ENCODE results near the gene ZSCAN22. TPM values are rescaled to one million over a fixed set of nuclear protein-coding genes. Genes with fewer than 3 reads are reported as not detected.

The ZSCAN22 gene
- total RNA-seq, 1 experiment from 2014 or later, result 4.6 TPM

DNA sequence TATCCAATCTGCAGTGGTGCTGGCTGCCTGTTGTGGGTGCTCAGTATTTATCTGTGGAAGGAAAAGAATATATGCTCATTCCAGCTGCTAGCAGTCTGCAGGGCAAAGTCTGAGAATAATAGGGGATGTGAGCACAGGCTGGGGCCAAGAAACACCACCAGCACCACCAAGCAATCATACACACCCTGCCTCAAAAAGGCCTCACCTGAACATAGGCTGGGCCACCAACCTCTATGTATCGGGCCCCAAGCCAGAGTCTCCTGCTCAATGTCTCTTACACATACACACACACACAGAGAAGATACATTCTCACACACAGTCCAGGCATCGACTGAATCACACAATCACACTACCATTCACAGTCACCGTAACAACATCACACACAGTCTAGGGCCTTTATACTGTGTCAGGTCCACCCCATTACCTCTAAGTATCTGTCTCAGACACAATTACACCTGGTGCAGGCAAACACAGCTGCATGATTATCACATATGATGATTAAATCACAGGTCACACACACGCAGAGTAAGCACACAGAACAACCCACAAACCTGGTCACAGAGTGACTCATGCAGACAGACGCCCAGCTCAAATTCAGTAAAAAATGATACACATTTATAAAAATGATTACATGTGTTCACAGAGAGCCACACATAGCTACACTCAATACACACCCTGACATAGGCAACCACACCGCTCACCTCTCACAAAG lies 1.3 kb upstream of the ZSCAN22 start:
- Histone ChIP-seq H4K20me1 (ENCODE audit: insufficient read depth) (no peaks in the 10 kb centered on the region), H3K36me3 (ENCODE audit: control insufficient read depth in 1 of 2, insufficient read depth in 2 of 2, low read length in 2 of 2) (no peaks in the 10 kb centered on the region), H3K9me2 (ENCODE audit: insufficient read depth) (no peaks in the 10 kb centered on the region), H3K4me3 (replicated peaks in 1 of 2; ENCODE audit: low read depth in 1 of 2, low read length in 2 of 2) (peak overlapping the region; percentile 78 to 91), H3K4me2 (ENCODE audit: low read length) (peak overlapping the region; percentile 90), H3K9me3 (ENCODE audit: control insufficient read depth in 1 of 2, insufficient read depth in 1 of 2, low read depth in 1 of 2, low read length in 2 of 2) (no peaks in the 10 kb centered on the region), H3K27ac (ENCODE audit: low read depth, low read length) (no peak overlapping the region), H3K27me3 (ENCODE audit: insufficient read depth, low read length) (no peaks in the 10 kb centered on the region), H3K9ac (ENCODE audit: low read length) (peak overlapping the region; percentile 72; the same call in 1 of the 2 replicates), H3K79me2 (ENCODE audit: insufficient read depth, low read length) (peaks cover 33% of the 10 kb centered on the region), H3K4me1 (ENCODE audit: control insufficient read depth in 1 of 2, insufficient read depth in 2 of 2, low read length in 2 of 2) (peaks cover 10 to 21% of the 10 kb centered on the region in 2 experiments), H2AFZ (ENCODE audit: low read depth, low read length, poor library complexity, severe bottlenecking) (no peak overlapping the region)
- no peak for TF ChIP-seq FOSL1 (IDR thresholded peaks at IDR 0.05; ENCODE audit: low read depth)
- no peak for TF ChIP-seq EZH2 (IDR thresholded peaks at IDR 0.05)
- TF ChIP-seq RAD21 (IDR thresholded peaks at IDR 0.05; ENCODE audit: low read depth), result no peak
- no peak for TF ChIP-seq ZNF274 (IDR thresholded peaks at IDR 0.05; ENCODE audit: low read depth, low read length)
- TF ChIP-seq, protein P1, sequence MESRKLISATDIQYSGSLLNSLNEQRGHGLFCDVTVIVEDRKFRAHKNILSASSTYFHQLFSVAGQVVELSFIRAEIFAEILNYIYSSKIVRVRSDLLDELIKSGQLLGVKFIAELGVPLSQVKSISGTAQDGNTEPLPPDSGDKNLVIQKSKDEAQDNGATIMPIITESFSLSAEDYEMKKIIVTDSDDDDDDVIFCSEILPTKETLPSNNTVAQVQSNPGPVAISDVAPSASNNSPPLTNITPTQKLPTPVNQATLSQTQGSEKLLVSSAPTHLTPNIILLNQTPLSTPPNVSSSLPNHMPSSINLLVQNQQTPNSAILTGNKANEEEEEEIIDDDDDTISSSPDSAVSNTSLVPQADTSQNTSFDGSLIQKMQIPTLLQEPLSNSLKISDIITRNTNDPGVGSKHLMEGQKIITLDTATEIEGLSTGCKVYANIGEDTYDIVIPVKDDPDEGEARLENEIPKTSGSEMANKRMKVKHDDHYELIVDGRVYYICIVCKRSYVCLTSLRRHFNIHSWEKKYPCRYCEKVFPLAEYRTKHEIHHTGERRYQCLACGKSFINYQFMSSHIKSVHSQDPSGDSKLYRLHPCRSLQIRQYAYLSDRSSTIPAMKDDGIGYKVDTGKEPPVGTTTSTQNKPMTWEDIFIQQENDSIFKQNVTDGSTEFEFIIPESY (IDR thresholded peaks at IDR 0.05; ENCODE audit: extremely low read depth, insufficient replicate concordance, low read length), result no peak
- TF ChIP-seq POLR2AphosphoS5 (IDR thresholded peaks at IDR 0.05; ENCODE audit: low read depth, low read length), result no peak
- TF ChIP-seq ZFX (IDR thresholded peaks at IDR 0.05), result no peak
- TF ChIP-seq EZH2phosphoT487 (IDR thresholded peaks at IDR 0.05; ENCODE audit: borderline replicate concordance), result no peak
- TF ChIP-seq SRF (IDR thresholded peaks at IDR 0.05; ENCODE audit: low read depth), result no peak
- TF ChIP-seq POLR2A (IDR thresholded peaks at IDR 0.05; ENCODE audit: borderline replicate concordance, extremely low read depth, insufficient read depth, insufficient read length), result no peak
- no peak for TF ChIP-seq REST (IDR thresholded peaks at IDR 0.05; ENCODE audit: low read depth)
- no peak for TF ChIP-seq ELF1 (IDR thresholded peaks at IDR 0.05; ENCODE audit: borderline replicate concordance, low read depth)
- no peak for TF ChIP-seq CBX3 (IDR thresholded peaks at IDR 0.05; ENCODE audit: low read depth)
- no peak for TF ChIP-seq YY1 (IDR thresholded peaks at IDR 0.05; ENCODE audit: extremely low read depth, insufficient replicate concordance, low read depth, low read length)
- TF ChIP-seq EGR1 (IDR thresholded peaks at IDR 0.05; ENCODE audit: low read depth), result no peak
- no peak for TF ChIP-seq JUND (IDR thresholded peaks at IDR 0.05)
- no peak for TF ChIP-seq ATF3 (IDR thresholded peaks at IDR 0.05)
- TF ChIP-seq SP1 (IDR thresholded peaks at IDR 0.05; ENCODE audit: low read depth), result no peak
- no peak for TF ChIP-seq SIN3A (IDR thresholded peaks at IDR 0.05; ENCODE audit: low read depth)
- no peak for DNase-seq (ENCODE audit: low read depth, low spot score)
- intact Hi-C loops (cut with micrococcal nuclease), result loop anchor here (1.0 to 5.0 kb wide), 3 partner anchors 20 to 192 kb away; partner anchors contain the start of genes ERVK3-1, ZBTB45 and ZNF584
- BruUV-seq (replicated peaks), result no TSS peak
- POLR2A ChIA-PET, result interaction anchor here (2.1 kb wide), 1 partner anchor 37 kb away, joined by 9 read pairs; the partner anchor contains the start of gene ZNF497
- RAD21 ChIA-PET (ENCODE audit: low non-redundant PET in 1 of 2, low total read pairs in 2 of 2, uncharacterized antibody in 2 of 2, unreplicated experiment in 2 of 2), result no interaction called here
- ATAC-seq, result no peak
- CTCF ChIA-PET, result no interaction called here
